Cardiac muscle cell (in vitro differentiated cells and primary cell): ENCODE measurements around the gene RCOR1. TPM values are rescaled to one million over a fixed set of nuclear protein-coding genes. Genes with fewer than 3 reads are reported as not detected.
A peak's percentile ranks its signal among the peaks of the same experiment; 100 is the strongest.

ENCODE experiments used
- DNase-seq, 2 donors: peaks; one replicate each; pipeline versions ENCODE4 v3.0.0 to v3.0.0-alpha.2; 2010 to 2017; ENCODE audit warnings: low read depth in 1 of 2, low spot score in 1 of 2
- H3K27ac ChIP-seq: fragments of 200-600 bp; sonication (generic); 2 replicates; pipeline ENCODE4 v1.5.1; 2016
- H3K27me3 ChIP-seq: fragments of 200-600 bp; sonication (generic); 2 replicates; pipeline ENCODE4 v1.6.0; 2016; ENCODE audit warnings: control low read depth
- H3K36me3 ChIP-seq: fragments of 200-600 bp; sonication (generic); 2 replicates; pipeline ENCODE4 v1.5.1; 2016; ENCODE audit warnings: control low read depth
- H3K4me1 ChIP-seq: fragments of 200-600 bp; sonication (generic); 2 replicates; pipeline ENCODE4 v1.8.1; 2017; ENCODE audit warnings: low read depth, mild to moderate bottlenecking, mixed run types
- H3K4me3 ChIP-seq: fragments of 200-600 bp; sonication (generic); 2 replicates; pipeline ENCODE4 v1.5.1; 2016; ENCODE audit warnings: mild to moderate bottlenecking
- H3K9me3 ChIP-seq: fragments of 200-600 bp; sonication (generic); 2 replicates; pipeline ENCODE4 v1.5.1; 2017; ENCODE audit warnings: low read depth, mild to moderate bottlenecking, control low read depth
- CTCF ChIP-seq: IDR thresholded peaks from 2 replicates; pipeline ENCODE4 v1.5.1; 2012; ENCODE audit warnings: low read depth, mild to moderate bottlenecking, low read length
- polyA plus RNA-seq: library from polyadenylated mRNA; unstranded; fragments of >200 nt; fragmentation: Nextera tagmentation; extraction: Ambion mirVana; gene quantifications from 2 replicates; pipeline ENCODE4 v1.2.1, GENCODE V29; 2016
- total RNA-seq: library from RNA; depleted of rRNA; stranded (reverse); fragments of >200 nt; gene quantifications from 2 replicates; pipeline ENCODE4 v1.2.3, GENCODE V29; 2016

Gene RCOR1
- total and polyA plus RNA-seq, 2 experiments from 2014 or later = 5.3 to 17.0 TPM

DNA sequence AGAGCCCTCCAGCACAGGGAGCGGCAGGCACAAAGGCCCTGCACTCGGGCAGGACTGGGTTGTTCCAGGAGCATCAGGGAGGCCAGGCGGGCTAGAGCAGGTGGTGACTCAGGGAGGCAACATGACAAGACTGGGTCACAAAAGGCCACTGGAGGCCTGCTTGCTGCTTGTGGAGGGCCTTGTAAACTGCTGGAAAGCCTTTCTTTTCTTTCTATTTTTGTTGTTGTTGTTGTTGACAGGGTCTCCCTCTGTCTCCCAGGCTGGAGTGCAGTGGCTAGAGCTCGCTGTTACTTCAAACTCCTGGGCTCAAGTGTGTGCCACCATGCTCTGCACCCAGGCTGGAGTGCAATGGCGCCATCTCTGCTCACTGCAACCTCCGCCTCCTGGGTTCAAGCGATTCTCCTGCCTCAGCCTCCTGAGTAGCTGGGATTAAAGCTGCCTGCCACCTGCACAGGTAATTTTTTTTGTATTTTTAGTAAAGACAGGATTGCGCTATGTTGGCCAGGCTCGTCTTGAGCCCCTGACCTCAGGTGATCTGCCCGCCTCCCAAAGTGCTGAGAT, 11.8 kb upstream of the RCOR1 start:
- H3K4me3 ChIP-seq = no peak overlapping the region
- H3K27ac ChIP-seq = no peak overlapping the region
- H3K27me3 ChIP-seq = no peaks in the 10 kb centered on the region
- no peak for TF ChIP-seq CTCF
- peaks cover 13% of the 10 kb centered on the region for H3K4me1 ChIP-seq
- no peak for DNase-seq
- H3K36me3 ChIP-seq = no peaks in the 10 kb centered on the region
- no peaks in the 10 kb centered on the region for H3K9me3 ChIP-seq

GRCh38 chr14:102581193-102581592, 11.3 kb upstream of the RCOR1 start:
- DNase-seq = no peak
- H3K4me1 ChIP-seq = peaks cover 13% of the 10 kb centered on the region
- no peak overlapping the region for H3K4me3 ChIP-seq
- no peaks in the 10 kb centered on the region for H3K9me3 ChIP-seq
- H3K36me3 ChIP-seq = no peaks in the 10 kb centered on the region
- H3K27ac ChIP-seq = no peak overlapping the region
- no peak for TF ChIP-seq CTCF
- H3K27me3 ChIP-seq = no peaks in the 10 kb centered on the region

DNA sequence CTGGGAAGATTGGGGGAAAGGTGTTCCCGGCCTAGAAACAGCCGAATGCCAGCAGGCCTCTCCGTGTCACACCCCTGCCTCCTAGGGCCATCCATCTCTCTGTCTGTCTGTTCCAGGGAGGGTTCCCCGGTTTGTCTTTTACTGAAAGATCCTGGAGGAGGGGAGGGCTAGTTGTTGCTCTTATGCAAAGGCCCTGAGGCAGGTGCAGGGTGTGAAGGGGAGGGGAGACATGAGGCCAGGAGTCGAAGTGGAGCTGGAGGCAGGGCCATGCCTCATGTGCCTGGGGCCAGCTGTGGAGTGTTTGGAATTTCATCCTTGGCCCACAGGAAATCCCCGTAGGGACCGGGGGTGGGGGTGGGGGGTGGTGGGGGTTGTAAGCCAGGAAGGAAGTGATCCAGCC, 8.7 kb upstream of the RCOR1 start:
- TF ChIP-seq CTCF = no peak
- Histone ChIP-seq H3K27me3 (no peaks in the 10 kb centered on the region), H3K9me3 (no peaks in the 10 kb centered on the region), H3K27ac (no peak overlapping the region), H3K4me3 (no peak overlapping the region), H3K36me3 (no peaks in the 10 kb centered on the region), H3K4me1 (peaks cover 13% of the 10 kb centered on the region)
- no peak for DNase-seq

GRCh38 chr14:102584871-102585869, 7.3 kb upstream of the RCOR1 start:
- H3K4me1 ChIP-seq = peaks cover 13% of the 10 kb centered on the region
- no peaks in the 10 kb centered on the region for H3K9me3 ChIP-seq
- no peak for TF ChIP-seq CTCF
- no peaks in the 10 kb centered on the region for H3K27me3 ChIP-seq
- H3K36me3 ChIP-seq = no peaks in the 10 kb centered on the region
- peak; percentile 80 to 84 for DNase-seq
- H3K4me3 ChIP-seq = no peak overlapping the region
- peak overlapping the region; percentile 86 for H3K27ac ChIP-seq

DNA sequence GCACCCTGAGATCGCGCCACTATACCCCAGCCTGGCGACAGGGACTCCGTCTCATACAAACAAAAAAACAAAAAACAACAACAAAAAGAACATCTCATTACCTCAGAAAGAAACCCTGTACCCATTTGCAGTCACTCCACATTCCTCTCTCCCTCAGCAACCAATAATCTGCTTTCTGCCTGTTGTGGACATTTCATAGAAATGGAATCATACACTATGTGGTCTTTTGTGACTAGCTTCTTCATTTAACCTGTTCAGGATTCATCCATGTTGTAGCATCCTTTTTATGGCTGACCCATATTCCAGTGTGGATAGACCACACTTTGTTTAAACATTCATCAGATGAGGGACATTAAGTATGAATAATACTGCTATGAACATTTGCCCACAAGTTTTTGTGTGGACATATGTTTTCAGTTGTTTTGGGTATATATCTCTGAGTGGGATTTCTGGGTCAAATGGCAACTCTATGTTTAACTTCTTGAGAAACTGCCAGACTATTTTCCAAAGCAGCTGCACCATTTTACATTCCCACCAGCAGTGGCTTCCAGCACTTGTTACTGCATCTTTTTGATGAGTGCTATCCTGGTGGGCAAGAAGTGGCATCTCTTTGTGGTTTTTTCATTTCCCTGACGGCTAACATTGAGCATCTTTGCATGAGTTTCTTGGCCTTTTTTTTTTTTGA, 5.9 kb upstream of the RCOR1 start:
- Histone ChIP-seq H3K27ac (no peak overlapping the region), H3K27me3 (no peaks in the 10 kb centered on the region), H3K4me1 (peaks cover 22% of the 10 kb centered on the region), H3K4me3 (no peak overlapping the region), H3K9me3 (no peaks in the 10 kb centered on the region), H3K36me3 (no peaks in the 10 kb centered on the region)
- DNase-seq = peak in 1 of 2 donors; percentile 44
- TF ChIP-seq CTCF = no peak
